Measurements from ENCODE around the gene SSH2. TPM values are rescaled to one million over a fixed set of nuclear protein-coding genes. Genes with fewer than 3 reads are reported as not detected.
"Not testable (repeated sequence)": the region's sequence is repeated elsewhere in the genome, so short reads cannot be mapped to it uniquely, and the experiment has no call there.

SSH2 gene
- total and polyA plus RNA-seq, 2 donors from 2014 or later = 19.7 to 62.5 TPM

DNA sequence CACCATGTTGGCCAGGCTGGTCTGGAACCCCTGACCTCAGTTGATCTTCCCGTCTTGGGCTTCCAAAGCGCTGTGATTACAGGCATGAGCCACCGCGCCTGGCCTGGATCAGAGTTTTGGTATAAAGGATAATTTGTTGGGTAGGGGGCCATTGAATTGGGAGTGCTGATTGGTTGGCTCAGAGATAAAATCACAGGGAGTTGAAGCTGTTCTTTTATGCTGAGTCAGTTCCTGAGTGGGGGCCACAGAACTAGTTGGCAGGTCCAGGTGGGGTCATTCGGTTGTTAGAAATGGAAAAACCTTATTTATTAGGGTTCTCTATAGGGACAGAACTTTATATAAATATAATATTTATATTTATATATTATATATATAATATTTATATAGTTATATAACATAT, 147.1 kb downstream of the SSH2 start:
- TF ChIP-seq CTCF (IDR thresholded peaks at IDR 0.05; ENCODE audit: borderline replicate concordance, extremely low read depth, insufficient read depth) = no peak
- H3K36me3 ChIP-seq (ENCODE audit: control insufficient read depth in 2 of 3, insufficient read depth in 3 of 3, low read length in 3 of 3) = no peaks in the 10 kb centered on the region
- no peaks in the 10 kb centered on the region for H3K9me3 ChIP-seq (ENCODE audit: control insufficient read depth in 2 of 3, insufficient read depth in 1 of 3, low read length in 3 of 3)
- FAIRE-seq (no peak), DNase-seq (no peak)
- peaks cover 0 to 3% (median 0%) of the 10 kb centered on the region in 3 donors for H3K4me1 ChIP-seq (ENCODE audit: control insufficient read depth in 2 of 3, insufficient read depth in 2 of 3, low read depth in 1 of 3, low read length in 3 of 3)
- H3K27ac ChIP-seq (ENCODE audit: low read depth in 2 of 2, low read length in 2 of 2) = no peak overlapping the region
- no peak overlapping the region for H3K9ac ChIP-seq (ENCODE audit: low read length in 3 of 3)
- H3K4me3 ChIP-seq (ENCODE audit: low read length in 3 of 3) = no peak overlapping the region
- no peaks in the 10 kb centered on the region for H3K27me3 ChIP-seq (ENCODE audit: control insufficient read depth, insufficient read depth, low read length)
- intact Hi-C loops (cut with DNase I) = no loop called here

DNA sequence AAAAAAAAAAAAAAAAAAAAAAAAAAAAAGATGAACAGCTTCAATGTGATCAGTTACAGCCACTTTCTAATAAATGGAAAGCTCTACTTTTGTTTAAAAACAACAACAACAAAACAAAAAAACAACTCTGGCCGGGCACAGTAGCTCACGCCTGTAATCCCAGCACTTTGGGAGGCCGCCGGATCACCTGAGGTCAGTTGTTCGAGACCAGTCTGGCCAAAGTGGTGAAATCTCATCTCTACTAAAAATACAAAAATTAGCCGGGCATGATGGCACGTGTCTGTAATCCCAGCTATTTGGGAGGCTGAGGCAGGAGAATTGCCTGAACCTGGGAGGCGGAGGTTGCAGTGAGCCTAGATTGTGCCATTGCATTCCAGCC, 150.2 kb downstream of the SSH2 start:
- H3K4me3 ChIP-seq (ENCODE audit: low read length in 3 of 3); H3K9ac ChIP-seq (ENCODE audit: low read length in 3 of 3); DNase-seq; FAIRE-seq; H3K36me3 ChIP-seq (ENCODE audit: control insufficient read depth in 2 of 3, insufficient read depth in 3 of 3, low read length in 3 of 3); H3K27ac ChIP-seq (ENCODE audit: low read depth in 2 of 2, low read length in 2 of 2); H3K9me3 ChIP-seq (ENCODE audit: control insufficient read depth in 2 of 3, insufficient read depth in 1 of 3, low read length in 3 of 3); H3K4me1 ChIP-seq (ENCODE audit: control insufficient read depth in 2 of 3, insufficient read depth in 2 of 3, low read depth in 1 of 3, low read length in 3 of 3); H3K27me3 ChIP-seq (ENCODE audit: control insufficient read depth, insufficient read depth, low read length): not testable (repeated sequence)
- intact Hi-C loops (cut with DNase I) = loop anchor here (10.0 kb wide), 1 partner anchor 135 kb away; no protein-coding TSS in a partner anchor

GRCh38 chr17:29778956-29779811, 150.8 kb downstream of the SSH2 start:
- no peak overlapping the region for H3K4me3 ChIP-seq (ENCODE audit: low read length in 3 of 3)
- no peak overlapping the region for H3K27ac ChIP-seq (ENCODE audit: low read depth in 2 of 2, low read length in 2 of 2)
- DNase-seq (peak; percentile 71 to 81 (median 76)), FAIRE-seq (peak; percentile 11)
- no peak overlapping the region for H3K9ac ChIP-seq (ENCODE audit: low read length in 3 of 3)
- intact Hi-C loops (cut with DNase I) = loop anchor here (10.0 kb wide), 1 partner anchor 134 kb away; no protein-coding TSS in a partner anchor
- H3K36me3 ChIP-seq (ENCODE audit: control insufficient read depth in 2 of 3, insufficient read depth in 3 of 3, low read length in 3 of 3) = no peaks in the 10 kb centered on the region
- peak; percentile 69 for TF ChIP-seq CTCF (IDR thresholded peaks at IDR 0.05; ENCODE audit: borderline replicate concordance, extremely low read depth, insufficient read depth)
- H3K27me3 ChIP-seq (ENCODE audit: control insufficient read depth, insufficient read depth, low read length) = no peaks in the 10 kb centered on the region
- H3K9me3 ChIP-seq (ENCODE audit: control insufficient read depth in 2 of 3, insufficient read depth in 1 of 3, low read length in 3 of 3) = no peaks in the 10 kb centered on the region
- H3K4me1 ChIP-seq (ENCODE audit: control insufficient read depth in 2 of 3, insufficient read depth in 2 of 3, low read depth in 1 of 3, low read length in 3 of 3) = no peaks in the 10 kb centered on the region

DNA sequence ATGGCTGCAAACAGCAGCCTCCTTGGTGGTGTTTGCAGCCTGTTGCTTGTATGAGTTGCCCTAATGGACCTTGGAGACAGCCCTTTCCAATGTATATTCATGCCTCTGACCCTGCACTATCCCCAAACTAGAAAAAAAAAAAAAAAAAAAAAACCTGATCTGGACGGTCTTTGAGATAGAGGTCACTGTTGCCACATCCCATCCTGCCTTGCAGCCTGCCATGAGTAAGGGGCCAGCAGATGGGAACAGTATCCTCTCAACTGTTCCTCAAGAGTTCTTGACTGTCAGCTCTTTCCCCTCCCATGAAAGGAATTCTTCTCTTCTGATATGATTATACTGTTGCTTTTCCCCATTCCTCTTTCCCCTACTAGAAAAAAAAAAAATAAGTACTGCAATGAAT, 152.4 kb downstream of the SSH2 start:
- no peak overlapping the region for H3K27ac ChIP-seq (ENCODE audit: low read depth in 2 of 2, low read length in 2 of 2)
- intact Hi-C loops (cut with DNase I) = loop anchor here (10.0 kb wide), 1 partner anchor 133 kb away; no protein-coding TSS in a partner anchor
- no peaks in the 10 kb centered on the region for H3K36me3 ChIP-seq (ENCODE audit: control insufficient read depth in 2 of 3, insufficient read depth in 3 of 3, low read length in 3 of 3)
- no peak for DNase-seq
- H3K4me3 ChIP-seq (ENCODE audit: low read length in 3 of 3) = no peak overlapping the region
- FAIRE-seq = no peak
- no peaks in the 10 kb centered on the region for H3K27me3 ChIP-seq (ENCODE audit: control insufficient read depth, insufficient read depth, low read length)
- no peak overlapping the region for H3K9ac ChIP-seq (ENCODE audit: low read length in 3 of 3)
- H3K9me3 ChIP-seq (ENCODE audit: control insufficient read depth in 2 of 3, insufficient read depth in 1 of 3, low read length in 3 of 3) = no peaks in the 10 kb centered on the region
- no peak for TF ChIP-seq CTCF (IDR thresholded peaks at IDR 0.05; ENCODE audit: borderline replicate concordance, extremely low read depth, insufficient read depth)
- no peaks in the 10 kb centered on the region for H3K4me1 ChIP-seq (ENCODE audit: control insufficient read depth in 2 of 3, insufficient read depth in 2 of 3, low read depth in 1 of 3, low read length in 3 of 3)

Data from kidney (tissue), 14 donors.